ENCODE measurements around the gene PRR5L. TPM values are rescaled to one million over a fixed set of nuclear protein-coding genes. Genes with fewer than 3 reads are reported as not detected.

Gene PRR5L
- total and polyA plus RNA-seq, 9 of the 15 experiments (the other 6 are each of a cell fraction or from before 2014, with no cell fraction given): 0.11 to 0.60 (median 0.36) TPM; not detected in 2

GRCh38 chr11:36463781-36464180, 167.7 kb downstream of the PRR5L start:
- Histone ChIP-seq H3K9me3 (replicated peaks; ENCODE audit: control insufficient read depth, insufficient read depth, low read depth, low read length) (no peaks in the 10 kb centered on the region), H3K9ac (ENCODE audit: insufficient read depth in 1 of 2, low read depth in 2 of 2, low read length in 2 of 2) (no peak overlapping the region), H3K79me2 (ENCODE audit: control insufficient read depth, insufficient read depth, low read length) (no peaks in the 10 kb centered on the region), H3K4me1 (replicated peaks in 1 of 2; ENCODE audit: control insufficient read depth in 2 of 2, insufficient read depth in 2 of 2, low read length in 2 of 2) (no peaks in the 10 kb centered on the region), H3K4me3 (no peak overlapping the region), H3K4me2 (ENCODE audit: insufficient read depth, low read length) (no peak overlapping the region), H3K27ac (ENCODE audit: extremely low read depth, low read depth, low read length) (no peak overlapping the region), H3K9me1 (ENCODE audit: control insufficient read depth, insufficient read depth, low read length) (no peaks in the 10 kb centered on the region), H3K27me3 (ENCODE audit: control insufficient read depth in 2 of 2, insufficient read depth in 2 of 2, low read length in 2 of 2) (peaks cover 11 to 38% of the 10 kb centered on the region in 2 experiments; a peak in 4 of 5 replicates), H3K36me3 (ENCODE audit: control insufficient read depth, insufficient read depth, low read length) (no peaks in the 10 kb centered on the region), H2AFZ (ENCODE audit: low read depth, low read length) (no peak overlapping the region), H4K20me1 (replicated peaks; ENCODE audit: control insufficient read depth, insufficient read depth, low read length) (no peaks in the 10 kb centered on the region)
- POLR2A ChIA-PET: interaction anchor here (0.6 kb wide), 1 partner anchor 170 kb away, joined by 3 read pairs; no protein-coding TSS in a partner anchor
- BruUV-seq (replicated peaks): no TSS peak
- no peak for ATAC-seq
- CTCF ChIA-PET (ENCODE audit: low intra/inter-chr PET ratio): no interaction called here
- FAIRE-seq: no peak
- DNase-seq (ENCODE audit: extremely low read depth in 1 of 4, low spot score in 3 of 4): no peak
- in situ Hi-C loops (cut with MboI): no loop called here
- TF ChIP-seq TCF15 (CRISPR knock-in tag; IDR thresholded peaks at IDR 0.05) (no peak), PHTF2 (CRISPR knock-in tag; IDR thresholded peaks at IDR 0.05) (no peak), ZNF449 (CRISPR knock-in tag; IDR thresholded peaks at IDR 0.05) (no peak), PHF20 (IDR thresholded peaks at IDR 0.05; ENCODE audit: partially characterized antibody) (no peak)
- intact Hi-C loops (cut with micrococcal nuclease): no loop called here
- 0% methylated on average over 3 of the region's 3 CpGs for WGBS (ENCODE audit: insufficient coverage, low coverage, missing lambda C conversion rate)

- DNase-seq (ENCODE audit: extremely low read depth in 1 of 4, low spot score in 3 of 4): no peak
- 0% methylated on average over 3 of the region's 3 CpGs for WGBS (ENCODE audit: insufficient coverage, low coverage, missing lambda C conversion rate)
- no peak for FAIRE-seq
- ATAC-seq: no peak
- intact Hi-C loops (cut with micrococcal nuclease) (no loop called here), in situ Hi-C loops (cut with MboI) (no loop called here)
- CTCF ChIA-PET (ENCODE audit: low intra/inter-chr PET ratio): no interaction called here
- H3K79me2 ChIP-seq (ENCODE audit: control insufficient read depth, insufficient read depth, low read length): no peaks in the 10 kb centered on the region
- TF ChIP-seq TRIM25 (IDR thresholded peaks at IDR 0.05; ENCODE audit: borderline replicate concordance): no peak
- no peak for TF ChIP-seq TCF15 (CRISPR knock-in tag; IDR thresholded peaks at IDR 0.05)
- no peak for TF ChIP-seq ILF3 (IDR thresholded peaks at IDR 0.05; ENCODE audit: borderline replicate concordance)
- TF ChIP-seq ZKSCAN3 (CRISPR knock-in tag; IDR thresholded peaks at IDR 0.05): no peak
- TF ChIP-seq BDP1 (IDR thresholded peaks at IDR 0.05; ENCODE audit: insufficient read depth, insufficient read length): no peak
- no peak for TF ChIP-seq ZNF133 (CRISPR knock-in tag; IDR thresholded peaks at IDR 0.05)
- no peaks in the 10 kb centered on the region for H4K20me1 ChIP-seq (replicated peaks; ENCODE audit: control insufficient read depth, insufficient read depth, low read length)
- no peaks in the 10 kb centered on the region for H3K4me1 ChIP-seq (replicated peaks in 1 of 2; ENCODE audit: control insufficient read depth in 2 of 2, insufficient read depth in 2 of 2, low read length in 2 of 2)
- no peak overlapping the region for H3K9ac ChIP-seq (ENCODE audit: insufficient read depth in 1 of 2, low read depth in 2 of 2, low read length in 2 of 2)
- no peak overlapping the region for H3K4me2 ChIP-seq (ENCODE audit: insufficient read depth, low read length)
- no peaks in the 10 kb centered on the region for H3K36me3 ChIP-seq (ENCODE audit: control insufficient read depth, insufficient read depth, low read length)
- no peak overlapping the region for H2AFZ ChIP-seq (ENCODE audit: low read depth, low read length)
- BruUV-seq (replicated peaks): no TSS peak
- H3K9me1 ChIP-seq (ENCODE audit: control insufficient read depth, insufficient read depth, low read length): no peaks in the 10 kb centered on the region
- no peak overlapping the region for H3K27ac ChIP-seq (ENCODE audit: extremely low read depth, low read depth, low read length)
- no peak overlapping the region for H3K4me3 ChIP-seq
- H3K9me3 ChIP-seq (replicated peaks; ENCODE audit: control insufficient read depth, insufficient read depth, low read depth, low read length): no peaks in the 10 kb centered on the region
- H3K27me3 ChIP-seq (ENCODE audit: control insufficient read depth in 2 of 2, insufficient read depth in 2 of 2, low read length in 2 of 2): peaks cover 9 to 30% of the 10 kb centered on the region in 2 experiments; a peak in 4 of 5 replicates
- POLR2A ChIA-PET: no interaction called here
Observed at GRCh38 chr11:36464720-36465119, 168.6 kb downstream of the PRR5L start.

Measured in K562 (cell line).